Adrenal gland (tissue), 12 donors: Measurements from ENCODE around the gene UQCRC1. TPM values are rescaled to one million over a fixed set of nuclear protein-coding genes. Genes with fewer than 3 reads are reported as not detected.

Source experiments
- DNase-seq, 7 donors: peaks; one replicate each; pipeline ENCODE4 v3.0.0-alpha.2; 2019 to 2020
- H3K27ac ChIP-seq, 5 donors: fragments of 200-600 bp; sonication (generic) in 4 of 5; 1 replicate in 3 of 5; 2 replicates in 2 of 5; pipeline versions ENCODE4 v1.5.1 to v1.8.0; 2016 to 2020; ENCODE audit warnings: mild to moderate bottlenecking in 1 of 5
- H3K27me3 ChIP-seq: fragments of 200-600 bp; 2 replicates; pipeline ENCODE4 v1.8.0; 2021
- H3K36me3 ChIP-seq, 2 donors: fragments of 200-600 bp; replicated peaks in 1 of 2; 1 replicate in 1 of 2; 2 replicates in 1 of 2; pipeline versions ENCODE4 v1.5.1 to v1.8.0; 2018 to 2022
- H3K4me1 ChIP-seq, 2 donors: fragments of 200-600 bp; replicated peaks in 1 of 2; 1 replicate in 1 of 2; 2 replicates in 1 of 2; pipeline versions ENCODE4 v1.5.1 to v1.8.0; 2018 to 2021
- H3K4me3 ChIP-seq, 4 donors: fragments of 200-600 bp; sonication (generic) in 3 of 4; one replicate each; pipeline ENCODE4 v1.5.1; 2016 to 2018
- H3K9me3 ChIP-seq, 3 donors: fragments of 200-600 bp; sonication (generic) in 1 of 3; replicated peaks in 1 of 3; 1 replicate in 2 of 3; 2 replicates in 1 of 3; pipeline versions ENCODE4 v1.5.1 to v1.8.0; 2016 to 2021
- POLR2A ChIP-seq, 2 donors: fragments of 450-650 bp; IDR thresholded peaks; one replicate each; pipeline ENCODE4 v1.6.1; 2017; ENCODE audit warnings: antibody characterized with exemption in 2 of 2, mild to moderate bottlenecking in 2 of 2, moderate library complexity in 1 of 2
- WGBS, 4 donors: extraction: QIAGEN DNeasy Blood & Tissue Kit in 2 of 4; methylation state at CpG; one replicate each; pipeline versions ENCODE4 v1.1.5 to v1.1.7; 2013 to 2017; 5-methylcytosine and 5-hydroxymethylcytosine counted together
- intact Hi-C, 2 donors: fragments of 100-400 bp; cut with DNase I; formaldehyde crosslinking; loops; one replicate each; pipeline versions ENCODE4 v1.14.1 to v1.15.0; 2022 to 2023
- polyA plus RNA-seq, 3 donors: library from polyadenylated mRNA; stranded (reverse); fragments of 200-250 nt in 2 of 3; fragments of 350-450 nt in 1 of 3; fragmentation: Illumina TruSeq in 1 of 3; extraction: RNeasy Lipid Tissue Mini Kit (QIAGEN cat#74804) in 1 of 3; gene quantifications; one replicate each; pipeline ENCODE4 v1.2.3, GENCODE V29; 2013 to 2014
- total RNA-seq, 9 donors: library from RNA; depleted of rRNA in 4 of 9; stranded (reverse); fragments of >200 nt in 4 of 9; fragments of 120-200 nt in 1 of 9; fragmentation: NEBNext Ultra II Directional in 1 of 9; extraction: Animal tissue kit (Norgen Biotek cat#: 25700) in 1 of 9; gene quantifications; one replicate each; pipeline versions ENCODE4 v1.1.0 to v1.2.4, GENCODE V29; 2013 to 2023
- TF ChIP-seq, protein P1 (sequence below), 6 experiments: fragments of 450-650 bp in 4 of 6; fragments of 200-600 bp in 2 of 6; sonication (generic) in 1 of 6; IDR thresholded peaks; 1 replicate in 5 of 6; 2 replicates in 1 of 6; pipeline versions ENCODE4 v1.5.1 to v1.8.0; 2016 to 2021; ENCODE audit warnings: antibody characterized with exemption in 6 of 6, mild to moderate bottlenecking in 2 of 6, moderate library complexity in 1 of 6
- donor health status: healthy with polysubstance abuse.
- donor health status: Bipolar disorder and iron deficiency.
- donor health status: DM: yes; HTN: yes; CAD: no.
- donor health status: DM: no; HTN: no; CAD: no.
- donor health status: DM: no; HTN: no; CAD: no.
- donor health status: DM: yes; HTN: yes; CAD: no.

The UQCRC1 gene
- total and polyA plus RNA-seq, 12 donors = 201 to 418 (median 292) TPM

DNA sequence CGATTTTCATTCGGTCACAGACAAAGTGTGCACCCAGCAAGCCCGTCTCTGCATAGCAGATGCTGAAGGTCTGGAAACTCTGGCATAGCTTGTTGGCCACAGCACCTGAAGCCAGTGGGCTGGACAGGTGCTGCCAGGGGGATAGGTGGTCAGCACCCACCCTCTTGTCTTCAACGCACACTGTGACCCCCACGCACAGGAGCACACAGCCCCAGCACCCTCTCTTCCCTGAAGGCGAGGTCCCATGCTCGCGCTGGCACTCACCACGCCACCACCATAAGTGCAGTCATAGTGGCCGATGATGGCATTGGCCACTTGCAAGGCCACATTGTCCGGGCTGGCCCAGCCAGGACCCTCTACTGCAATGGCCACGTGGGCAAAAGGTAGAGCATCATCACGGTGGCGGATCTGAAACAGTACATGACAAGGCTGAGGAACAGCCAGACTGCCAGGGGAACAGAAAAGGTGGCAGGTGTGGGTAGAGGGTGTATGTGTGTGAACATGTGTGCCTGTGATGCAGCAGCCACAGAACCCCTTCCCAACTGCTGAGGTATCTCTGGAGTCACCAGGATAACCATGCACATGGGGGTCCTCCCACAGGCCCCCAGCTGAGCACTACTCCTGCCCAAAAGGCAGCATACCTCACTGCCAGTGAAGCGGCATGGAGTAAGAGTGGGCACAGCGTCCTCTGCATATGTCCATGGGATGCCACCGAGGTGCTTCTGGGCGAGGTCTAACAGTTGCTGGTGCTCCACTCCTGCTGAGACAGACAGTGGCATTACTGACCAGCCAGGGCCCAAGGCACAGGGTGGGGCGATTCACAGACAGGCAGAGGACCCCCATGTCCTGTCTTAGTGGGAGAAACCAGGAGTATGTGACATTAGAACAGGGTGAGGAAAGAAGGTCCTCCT lies 8.5 kb downstream of the UQCRC1 start:
- no peak overlapping the region for H3K27ac ChIP-seq

DNA sequence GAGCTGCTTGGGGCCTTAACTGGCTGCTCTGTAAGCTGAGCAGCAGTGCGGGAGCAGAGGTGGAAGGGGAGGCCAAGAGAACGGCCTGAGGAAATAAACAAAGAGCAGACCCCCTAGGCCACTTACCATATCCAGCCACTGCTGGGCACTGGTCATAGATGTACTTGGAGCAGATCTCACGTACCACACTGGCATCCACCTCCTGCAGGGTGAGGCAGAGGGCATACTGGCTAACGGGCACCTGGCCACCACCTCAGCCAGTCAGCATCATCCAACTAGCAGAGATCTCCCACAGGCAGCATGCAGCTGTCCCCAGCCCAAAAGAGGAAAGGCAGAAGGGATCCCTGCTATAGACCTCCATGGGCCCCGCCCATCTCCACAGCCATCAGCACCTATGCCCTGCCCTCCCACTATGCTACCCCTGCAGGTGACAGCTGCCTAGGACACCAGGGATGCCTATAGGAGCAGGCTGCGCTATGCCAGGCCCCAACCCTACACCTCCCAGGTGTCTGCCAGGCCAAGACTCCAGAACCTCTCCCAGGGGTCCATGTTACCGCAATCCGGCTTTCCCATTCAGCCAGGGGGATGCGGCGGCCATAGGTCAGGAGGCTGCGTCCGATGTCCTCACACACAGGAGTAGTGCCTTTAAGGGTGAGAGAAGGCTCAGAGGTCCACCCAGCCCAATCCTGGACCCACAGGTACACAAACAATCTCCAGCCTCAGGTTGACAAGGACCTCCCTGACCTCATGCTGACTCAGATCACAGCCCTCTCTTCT lies 9.7 kb downstream of the UQCRC1 start:
- H3K36me3 ChIP-seq = peaks cover 0 to 65% of the 10 kb centered on the region in 2 donors

More for the DNA sequence above, 8.5 kb downstream of the UQCRC1 start:
- Histone ChIP-seq H3K27me3 (no peaks in the 10 kb centered on the region), H3K4me1 (peaks cover 0 to 5% of the 10 kb centered on the region in 2 donors), H3K4me3 (no peak overlapping the region), H3K9me3 (no peaks in the 10 kb centered on the region), H3K36me3 (peaks cover 0 to 78% of the 10 kb centered on the region in 2 donors)
- WGBS, 4 donors = 91 to 93% (median 92%) methylated on average over 13 to 19 of the region's 19 CpGs
- TF ChIP-seq POLR2A (IDR thresholded peaks at IDR 0.05) = no peak
- TF ChIP-seq, protein P1, sequence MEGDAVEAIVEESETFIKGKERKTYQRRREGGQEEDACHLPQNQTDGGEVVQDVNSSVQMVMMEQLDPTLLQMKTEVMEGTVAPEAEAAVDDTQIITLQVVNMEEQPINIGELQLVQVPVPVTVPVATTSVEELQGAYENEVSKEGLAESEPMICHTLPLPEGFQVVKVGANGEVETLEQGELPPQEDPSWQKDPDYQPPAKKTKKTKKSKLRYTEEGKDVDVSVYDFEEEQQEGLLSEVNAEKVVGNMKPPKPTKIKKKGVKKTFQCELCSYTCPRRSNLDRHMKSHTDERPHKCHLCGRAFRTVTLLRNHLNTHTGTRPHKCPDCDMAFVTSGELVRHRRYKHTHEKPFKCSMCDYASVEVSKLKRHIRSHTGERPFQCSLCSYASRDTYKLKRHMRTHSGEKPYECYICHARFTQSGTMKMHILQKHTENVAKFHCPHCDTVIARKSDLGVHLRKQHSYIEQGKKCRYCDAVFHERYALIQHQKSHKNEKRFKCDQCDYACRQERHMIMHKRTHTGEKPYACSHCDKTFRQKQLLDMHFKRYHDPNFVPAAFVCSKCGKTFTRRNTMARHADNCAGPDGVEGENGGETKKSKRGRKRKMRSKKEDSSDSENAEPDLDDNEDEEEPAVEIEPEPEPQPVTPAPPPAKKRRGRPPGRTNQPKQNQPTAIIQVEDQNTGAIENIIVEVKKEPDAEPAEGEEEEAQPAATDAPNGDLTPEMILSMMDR (IDR thresholded peaks at IDR 0.05) = no peak
- no peak for DNase-seq
- intact Hi-C loops = no loop called here

DNA sequence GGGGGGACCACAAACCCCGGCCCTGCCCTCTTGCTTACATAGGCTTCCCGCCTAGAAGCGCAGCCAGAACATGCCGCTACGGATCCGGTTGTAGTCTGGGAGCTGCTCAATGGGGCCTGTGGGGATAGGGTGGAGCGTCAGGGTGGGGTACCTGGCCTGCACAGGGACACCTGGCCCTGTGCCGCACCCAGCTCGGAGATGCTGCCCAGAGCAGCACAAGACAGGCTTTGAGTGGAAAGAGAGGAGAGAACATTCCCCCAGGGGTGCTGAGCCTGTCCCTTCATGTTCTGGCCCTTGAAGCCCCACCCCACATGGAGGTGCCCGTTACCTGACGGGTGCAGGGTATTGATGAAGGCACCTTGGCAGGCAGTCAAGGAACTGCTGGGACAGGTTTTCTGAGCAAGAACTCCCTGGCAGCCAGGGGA lies 10.4 kb downstream of the UQCRC1 start:
- Histone ChIP-seq H3K27ac (peak overlapping the region in 2 of 5 donors; percentile 59 to 77), H3K4me1 (peaks cover 8 to 17% of the 10 kb centered on the region in 2 donors), H3K27me3 (no peaks in the 10 kb centered on the region), H3K4me3 (no peak overlapping the region), H3K36me3 (peaks cover 0 to 59% of the 10 kb centered on the region in 2 donors), H3K9me3 (no peaks in the 10 kb centered on the region)
- DNase-seq = no peak
- intact Hi-C loops = no loop called here
- 75 to 88% (median 84%) methylated on average over 6 to 11 of the region's 11 CpGs for WGBS, 4 donors
- TF ChIP-seq, protein P1 (IDR thresholded peaks at IDR 0.05) = no peak
- TF ChIP-seq POLR2A (IDR thresholded peaks at IDR 0.05) = no peak

More for the DNA sequence above, 9.7 kb downstream of the UQCRC1 start:
- no peaks in the 10 kb centered on the region for H3K27me3 ChIP-seq
- H3K9me3 ChIP-seq = no peaks in the 10 kb centered on the region
- H3K27ac ChIP-seq = peak overlapping the region in 2 of 5 donors; percentile 59 to 77
- H3K4me1 ChIP-seq = peaks cover 8 to 16% of the 10 kb centered on the region in 2 donors
- TF ChIP-seq POLR2A (IDR thresholded peaks at IDR 0.05) = no peak
- TF ChIP-seq, protein P1 (IDR thresholded peaks at IDR 0.05) = no peak
- no peak for DNase-seq
- intact Hi-C loops = no loop called here
- no peak overlapping the region for H3K4me3 ChIP-seq
- 89 to 95% (median 94%) methylated on average over 7 to 12 of the region's 12 CpGs for WGBS, 4 donors
